Ishikawa (cell line): ENCODE data around the gene FKBP11.

Experiments used
- CEBPB ChIP-seq: IDR thresholded peaks from 2 replicates; pipeline ENCODE4 v1.6.1; 2012
- CREB1 ChIP-seq: IDR thresholded peaks from 2 replicates; pipeline ENCODE4 v1.6.1; 2012; ENCODE audit warnings: low read depth
- EGR1 ChIP-seq: IDR thresholded peaks from 2 replicates; pipeline ENCODE4 v1.6.1; 2012
- EP300 ChIP-seq: IDR thresholded peaks from 2 replicates; pipeline ENCODE4 v1.6.1; 2012; ENCODE audit warnings: borderline replicate concordance
- FOXM1 ChIP-seq: IDR thresholded peaks from 2 replicates; pipeline ENCODE4 v1.6.1; 2012; ENCODE audit warnings: low read depth, borderline replicate concordance
- NFIC ChIP-seq: IDR thresholded peaks from 2 replicates; pipeline ENCODE4 v1.6.1; 2012
- RAD21 ChIP-seq: IDR thresholded peaks from 2 replicates; pipeline ENCODE4 v1.6.1; 2012; ENCODE audit warnings: low read depth
- REST ChIP-seq: IDR thresholded peaks from 2 replicates; pipeline ENCODE4 v1.6.1; 2012; ENCODE audit warnings: low read depth, mild to moderate bottlenecking
- TAF1 ChIP-seq: IDR thresholded peaks from 2 replicates; pipeline ENCODE4 v1.6.1; 2012; ENCODE audit warnings: low read depth, mild to moderate bottlenecking
- TCF12 ChIP-seq: IDR thresholded peaks from 2 replicates; pipeline ENCODE4 v1.6.1; 2012; ENCODE audit warnings: low read depth
- TEAD4 ChIP-seq: IDR thresholded peaks from 2 replicates; pipeline ENCODE4 v1.6.1; 2012
- USF1 ChIP-seq: IDR thresholded peaks from 2 replicates; pipeline ENCODE4 v1.6.1; 2012
- YY1 ChIP-seq: IDR thresholded peaks from 2 replicates; pipeline ENCODE4 v1.6.1; 2012; ENCODE audit warnings: low read depth
- ZBTB7A ChIP-seq: IDR thresholded peaks from 2 replicates; pipeline ENCODE4 v1.6.1; 2012; ENCODE audit warnings: low read depth
- TF ChIP-seq, protein P1 (sequence below): IDR thresholded peaks from 2 replicates; pipeline ENCODE4 v1.6.1; 2012

The FKBP11 gene

GRCh38 chr12:48958049-48958388, 32.7 kb upstream of the FKBP11 start:
- TF ChIP-seq, protein P1, sequence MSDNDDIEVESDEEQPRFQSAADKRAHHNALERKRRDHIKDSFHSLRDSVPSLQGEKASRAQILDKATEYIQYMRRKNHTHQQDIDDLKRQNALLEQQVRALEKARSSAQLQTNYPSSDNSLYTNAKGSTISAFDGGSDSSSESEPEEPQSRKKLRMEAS: no peak
- no peak for TF ChIP-seq CREB1
- no peak for TF ChIP-seq TCF12
- no peak for TF ChIP-seq FOXM1
- no peak for TF ChIP-seq YY1
- no peak for TF ChIP-seq CEBPB
- TF ChIP-seq EP300: no peak
- no peak for TF ChIP-seq ZBTB7A
- no peak for TF ChIP-seq TAF1
- TF ChIP-seq USF1: no peak
- no peak for TF ChIP-seq RAD21
- TF ChIP-seq TEAD4: no peak
- no peak for TF ChIP-seq REST
- no peak for TF ChIP-seq NFIC
- no peak for TF ChIP-seq EGR1

GRCh38 chr12:48957141-48958048, 32.1 kb upstream of the FKBP11 start, which contains the start of gene ARF3:
ARF3 (minus strand) TSS chr12:48957487; CDS start chr12:48941095, 16,392 bp downstream.
- peak; percentile 31; the same call in 1 of the 2 replicates for TF ChIP-seq TCF12
- TF ChIP-seq, protein P1: peak; percentile 67
- peak; percentile 51; the same call in 1 of the 2 replicates for TF ChIP-seq YY1
- TF ChIP-seq TEAD4: no peak; the same call in 1 of the 2 replicates
- TF ChIP-seq EP300: no peak
- TF ChIP-seq NFIC: peak; percentile 30; the same call in 1 of the 2 replicates
- TF ChIP-seq FOXM1: no peak; the same call in 1 of the 2 replicates
- no peak for TF ChIP-seq CREB1
- TF ChIP-seq ZBTB7A: peak; percentile 82
- no peak for TF ChIP-seq REST
- TF ChIP-seq EGR1: peak; percentile 91
- peak; percentile 89 for TF ChIP-seq TAF1
- TF ChIP-seq RAD21: no peak
- TF ChIP-seq CEBPB: no peak
- no peak for TF ChIP-seq USF1

DNA sequence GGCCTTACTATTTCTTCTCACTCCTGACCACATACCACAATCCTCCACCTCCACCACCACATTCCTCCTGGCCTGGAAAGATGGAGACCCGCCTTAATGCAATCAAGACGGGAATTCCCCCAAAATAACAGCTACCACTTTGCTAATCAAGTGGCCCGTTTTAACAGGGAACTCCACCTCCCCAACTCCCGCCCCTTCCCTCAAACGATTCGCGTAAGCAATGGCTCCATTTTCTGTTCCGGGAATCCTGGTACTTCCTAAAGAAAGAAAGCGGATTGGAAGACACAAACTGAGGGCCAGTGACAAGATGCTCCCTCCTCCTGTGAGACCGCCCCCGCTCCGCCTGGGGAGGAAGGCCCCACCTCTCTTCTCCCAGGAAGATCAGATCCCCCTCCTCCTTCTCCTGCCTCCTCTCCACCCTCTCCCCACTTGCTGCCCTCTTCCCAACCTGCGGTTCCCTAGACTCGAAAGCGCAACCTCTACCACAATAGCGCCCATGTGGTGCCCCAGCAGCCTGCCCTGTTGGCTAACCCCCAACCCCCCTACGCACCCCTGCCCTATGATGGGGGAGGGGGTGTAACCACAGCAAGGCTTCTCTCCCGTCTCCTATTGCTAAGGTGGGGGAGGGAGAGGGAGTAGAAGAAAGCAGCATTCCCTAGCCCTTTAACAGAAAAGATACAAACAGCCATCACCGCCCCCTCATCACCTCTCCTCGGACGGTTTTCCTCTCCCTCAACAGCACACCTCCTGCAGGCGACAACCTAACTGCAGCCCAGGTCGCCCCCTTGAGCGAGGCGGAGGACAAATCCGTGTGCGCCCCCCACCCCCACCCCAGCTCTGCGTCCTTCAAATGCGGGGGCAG, 31.2 kb upstream of the FKBP11 start:
- 0 out of 2 replicates have a peak, but pooled peaks have one; percentile 55 for TF ChIP-seq ZBTB7A
- peak; percentile 39; the same call in 1 of the 2 replicates for TF ChIP-seq YY1
- TF ChIP-seq USF1: no peak
- TF ChIP-seq REST: no peak
- no peak for TF ChIP-seq EP300
- no peak; the same call in 1 of the 2 replicates for TF ChIP-seq TAF1
- TF ChIP-seq EGR1: peak; percentile 80; the same call in 1 of the 2 replicates
- TF ChIP-seq, protein P1: 0 out of 2 replicates have a peak, but pooled peaks have one; percentile 17
- TF ChIP-seq CREB1: peak; percentile 43
- no peak for TF ChIP-seq TCF12
- TF ChIP-seq FOXM1: no peak
- 0 out of 2 replicates have a peak, but pooled peaks have one; percentile 3 for TF ChIP-seq CEBPB
- TF ChIP-seq TEAD4: peak; percentile 29; the same call in 1 of the 2 replicates
- no peak for TF ChIP-seq NFIC
- no peak for TF ChIP-seq RAD21
